ENCODE data around the gene WDFY2. TPM values are rescaled to one million over a fixed set of nuclear protein-coding genes. Genes with fewer than 3 reads are reported as not detected.

Gene WDFY2
- total and polyA plus RNA-seq, 2 of the 8 experiments (the other 6 are each of a cell fraction or from before 2014, with no cell fraction given): 13.9 to 29.0 TPM

DNA sequence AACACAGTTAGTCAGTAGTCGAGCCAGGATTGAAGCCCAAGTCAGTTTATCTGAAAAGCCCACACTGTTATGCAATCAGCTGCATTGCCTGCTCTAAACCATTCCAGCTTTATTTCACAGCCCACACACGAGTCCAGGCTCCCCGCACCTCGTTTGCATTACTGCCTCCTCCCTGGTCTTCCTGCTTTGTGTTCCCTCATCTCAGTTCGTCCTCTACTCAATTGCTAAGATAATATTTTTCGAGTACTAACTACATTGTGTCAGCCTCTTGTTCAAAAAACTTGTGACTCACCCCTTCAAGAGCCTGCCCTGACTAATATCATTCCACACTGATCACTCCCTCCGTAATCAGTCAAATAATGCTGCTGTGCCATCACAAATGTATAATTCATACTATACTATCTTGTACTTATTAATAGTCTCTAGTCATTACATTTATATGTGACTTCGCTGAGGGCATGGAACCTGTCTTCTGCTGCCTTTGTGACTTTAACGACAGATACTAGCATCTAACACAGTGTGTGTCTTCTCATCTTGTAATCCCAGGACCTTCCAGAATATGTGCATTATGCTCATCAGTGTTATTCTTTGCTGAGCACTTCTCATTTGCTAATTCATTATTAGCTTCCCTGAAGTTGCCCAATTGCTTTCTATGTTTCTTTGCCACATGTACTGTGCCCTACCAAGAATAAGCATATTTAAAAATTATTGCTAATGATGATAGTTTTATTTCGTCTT, 26.2 kb upstream of the WDFY2 start:
- POLR2A ChIA-PET (ENCODE audit: partially characterized antibody): interaction anchor here (1.2 kb wide), 1 partner anchor 105 kb away, joined by 3 read pairs; the partner anchor contains the start of gene INTS6
- DNase-seq (ENCODE audit: low read depth in 1 of 2, low spot score in 2 of 2): no peak
- H3K9ac ChIP-seq (replicated peaks in 1 of 4; ENCODE audit: extremely low read depth in 1 of 4, low read depth in 3 of 4, low read length in 3 of 4): no peak overlapping the region

More for the DNA sequence above, 26.2 kb upstream of the WDFY2 start:
- Histone ChIP-seq H3K36me3 (ENCODE audit: control insufficient read depth in 2 of 4, insufficient read depth in 4 of 4, low read length in 3 of 4) (no peaks in the 10 kb centered on the region), H3K27me3 (replicated peaks in 1 of 4; ENCODE audit: control insufficient read depth in 3 of 4, extremely low read depth in 1 of 4, insufficient read depth in 3 of 4, low read length in 3 of 4) (no peaks in the 10 kb centered on the region), H3K14ac (ENCODE audit: insufficient read length) (no peak overlapping the region), H2BK120ac (replicated peaks; ENCODE audit: low read depth, low read length) (no peak overlapping the region), H2BK5ac (ENCODE audit: low read depth, low read length) (no peak overlapping the region), H3K9me3 (ENCODE audit: insufficient read depth in 2 of 2, low read depth in 1 of 2, low read length in 1 of 2) (no peaks in the 10 kb centered on the region; a peak in 1 of 4 replicates), H4K20me1 (replicated peaks in 1 of 2; ENCODE audit: control insufficient read depth in 1 of 2, insufficient read depth in 2 of 2, low read length in 2 of 2) (no peaks in the 10 kb centered on the region), H4K5ac (ENCODE audit: insufficient read length, low read depth, low read length) (no peak overlapping the region), H2BK15ac (ENCODE audit: low read length) (no peak overlapping the region), H3K56ac (replicated peaks; ENCODE audit: insufficient read length, low read depth, low read length) (no peak overlapping the region), H2AK5ac (ENCODE audit: low read depth, low read length) (no peak overlapping the region), H3K27ac (ENCODE audit: low read depth, low read length) (no peak overlapping the region), H3K4ac (replicated peaks; ENCODE audit: insufficient read length, low read depth, low read length) (no peak overlapping the region), H3K4me1 (replicated peaks in 1 of 4; ENCODE audit: control insufficient read depth in 3 of 4, insufficient read depth in 4 of 4, low read length in 3 of 4) (peaks cover 0 to 4% (median under 1%) of the 10 kb centered on the region in 4 experiments; a peak in 1 of 7 replicates), H4K8ac (ENCODE audit: extremely low read depth, insufficient read depth, low read length) (no peak overlapping the region), H3K4me3 (ENCODE audit: extremely low read depth in 1 of 4, insufficient read depth in 2 of 4, low read depth in 3 of 4, low read length in 4 of 4) (no peak overlapping the region), H3K23ac (ENCODE audit: insufficient read length) (no peak overlapping the region), H3K23me2 (ENCODE audit: low read depth, low read length) (no peaks in the 10 kb centered on the region), H2BK12ac (ENCODE audit: low read depth, low read length) (no peak overlapping the region), H3K18ac (ENCODE audit: extremely low read depth, low read length) (no peak overlapping the region), H3K79me1 (ENCODE audit: low read depth, low read length) (no peaks in the 10 kb centered on the region), H3K4me2 (ENCODE audit: insufficient read depth in 1 of 2, low read depth in 2 of 2, low read length in 2 of 2) (no peak overlapping the region), H2AFZ (ENCODE audit: low read length) (peak overlapping the region; percentile 63; the same call in 1 of the 2 replicates), H3K79me2 (ENCODE audit: control insufficient read depth in 1 of 2, insufficient read depth in 2 of 2, low read length in 2 of 2) (no peaks in the 10 kb centered on the region), H4K91ac (replicated peaks; ENCODE audit: insufficient read length, low read length) (no peak overlapping the region), H2BK20ac (ENCODE audit: low read length) (no peak overlapping the region)
- 88 to 100% methylated on average over 1 to 10 of the region's 10 CpGs for WGBS, 2 experiments (ENCODE audit: extremely low coverage in 1 of 2, insufficient coverage in 1 of 2, insufficient read length in 1 of 2, insufficient replicate concordance in 2 of 2, low coverage in 1 of 2, low lambda C conversion rate in 2 of 2, missing lambda C conversion rate in 1 of 2)
- TF ChIP-seq CEBPB (IDR thresholded peaks at IDR 0.05; ENCODE audit: low read depth, low read length) (peak; percentile 57; the same call in 1 of the 2 replicates), BRCA1 (IDR thresholded peaks at IDR 0.05; ENCODE audit: low read depth, low read length) (no peak)
- CTCF ChIA-PET (ENCODE audit: partially characterized antibody): no interaction called here
- FAIRE-seq: no peak

Measured in H1 (cell line).